ENCODE measurements around the gene PRSS53.

PRSS53 gene

GRCh38 chr16:31083556-31083955 lies 5.2 kb downstream of the PRSS53 start:
- TF ChIP-seq CTCF (IDR thresholded peaks at IDR 0.05; ENCODE audit: low read depth, low read length) (no peak), EZH2phosphoT487 (IDR thresholded peaks at IDR 0.05; ENCODE audit: low read depth) (no peak)
- Histone ChIP-seq H4K20me1 (ENCODE audit: insufficient read depth, low read length) (peaks cover 3% of the 10 kb centered on the region; the same call in 1 of the 2 replicates), H3K4me3 (ENCODE audit: low read length) (no peak overlapping the region), H3K9me3 (ENCODE audit: insufficient read depth, low read length) (no peaks in the 10 kb centered on the region), H3K36me3 (replicated peaks; ENCODE audit: low read depth, low read length) (peaks cover 24% of the 10 kb centered on the region), H3K4me1 (ENCODE audit: low read length) (no peaks in the 10 kb centered on the region), H3K27ac (ENCODE audit: low read length) (no peak overlapping the region), H2AFZ (ENCODE audit: low read depth, low read length) (no peak overlapping the region), H3K79me2 (ENCODE audit: low read length) (no peaks in the 10 kb centered on the region; the same call in 1 of the 2 replicates), H3K4me2 (ENCODE audit: low read length) (no peak overlapping the region), H3K27me3 (ENCODE audit: low read depth, low read length) (no peaks in the 10 kb centered on the region), H3K9ac (ENCODE audit: low read length) (no peak overlapping the region)

- peaks cover 3% of the 10 kb centered on the region; the same call in 1 of the 2 replicates for H4K20me1 ChIP-seq (ENCODE audit: insufficient read depth, low read length)
- no peak overlapping the region for H3K4me2 ChIP-seq (ENCODE audit: low read length)
- peaks cover 28% of the 10 kb centered on the region for H3K36me3 ChIP-seq (replicated peaks; ENCODE audit: low read depth, low read length)
- H3K27me3 ChIP-seq (ENCODE audit: low read depth, low read length), result no peaks in the 10 kb centered on the region
- no peak overlapping the region for H2AFZ ChIP-seq (ENCODE audit: low read depth, low read length)
- no peak overlapping the region for H3K27ac ChIP-seq (ENCODE audit: low read length)
- no peak overlapping the region for H3K4me3 ChIP-seq (ENCODE audit: low read length)
- H3K79me2 ChIP-seq (ENCODE audit: low read length), result no peaks in the 10 kb centered on the region; the same call in 1 of the 2 replicates
- H3K9ac ChIP-seq (ENCODE audit: low read length), result no peak overlapping the region
- H3K4me1 ChIP-seq (ENCODE audit: low read length), result no peaks in the 10 kb centered on the region
- H3K9me3 ChIP-seq (ENCODE audit: insufficient read depth, low read length), result no peaks in the 10 kb centered on the region
- no peak for TF ChIP-seq CTCF (IDR thresholded peaks at IDR 0.05; ENCODE audit: low read depth, low read length)
- no peak for TF ChIP-seq EZH2phosphoT487 (IDR thresholded peaks at IDR 0.05; ENCODE audit: low read depth)
Measured at GRCh38 chr16:31083081-31083480, 5.7 kb downstream of the PRSS53 start.

- TF ChIP-seq EZH2phosphoT487 (IDR thresholded peaks at IDR 0.05; ENCODE audit: low read depth), result no peak
- no peak for TF ChIP-seq CTCF (IDR thresholded peaks at IDR 0.05; ENCODE audit: low read depth, low read length)
- H2AFZ ChIP-seq (ENCODE audit: low read depth, low read length), result no peak overlapping the region
- no peak overlapping the region for H3K4me2 ChIP-seq (ENCODE audit: low read length)
- H3K9ac ChIP-seq (ENCODE audit: low read length), result no peak overlapping the region
- no peak overlapping the region for H3K4me3 ChIP-seq (ENCODE audit: low read length)
- no peaks in the 10 kb centered on the region for H3K9me3 ChIP-seq (ENCODE audit: insufficient read depth, low read length)
- peaks cover 34% of the 10 kb centered on the region for H3K36me3 ChIP-seq (replicated peaks; ENCODE audit: low read depth, low read length)
- H4K20me1 ChIP-seq (ENCODE audit: insufficient read depth, low read length), result peaks cover 3% of the 10 kb centered on the region; the same call in 1 of the 2 replicates
- H3K79me2 ChIP-seq (ENCODE audit: low read length), result no peaks in the 10 kb centered on the region; the same call in 1 of the 2 replicates
- no peaks in the 10 kb centered on the region for H3K27me3 ChIP-seq (ENCODE audit: low read depth, low read length)
- no peaks in the 10 kb centered on the region for H3K4me1 ChIP-seq (ENCODE audit: low read length)
- H3K27ac ChIP-seq (ENCODE audit: low read length), result no peak overlapping the region
Measured at GRCh38 chr16:31082368-31083045, 6.2 kb downstream of the PRSS53 start.

- TF ChIP-seq EZH2phosphoT487 (IDR thresholded peaks at IDR 0.05; ENCODE audit: low read depth) (no peak), CTCF (IDR thresholded peaks at IDR 0.05; ENCODE audit: low read depth, low read length) (no peak)
- Histone ChIP-seq H3K36me3 (replicated peaks; ENCODE audit: low read depth, low read length) (peaks cover 37% of the 10 kb centered on the region), H3K9me3 (ENCODE audit: insufficient read depth, low read length) (no peaks in the 10 kb centered on the region), H4K20me1 (ENCODE audit: insufficient read depth, low read length) (peaks cover 3% of the 10 kb centered on the region; the same call in 1 of the 2 replicates), H3K79me2 (ENCODE audit: low read length) (peaks cover 6% of the 10 kb centered on the region; the same call in 1 of the 2 replicates), H3K27me3 (ENCODE audit: low read depth, low read length) (no peaks in the 10 kb centered on the region), H3K4me2 (ENCODE audit: low read length) (no peak overlapping the region), H2AFZ (ENCODE audit: low read depth, low read length) (no peak overlapping the region), H3K27ac (ENCODE audit: low read length) (no peak overlapping the region), H3K4me1 (ENCODE audit: low read length) (no peaks in the 10 kb centered on the region), H3K4me3 (ENCODE audit: low read length) (no peak overlapping the region), H3K9ac (ENCODE audit: low read length) (no peak overlapping the region)
Measured at GRCh38 chr16:31081428-31082351, 7.1 kb downstream of the PRSS53 start.
